HEK293 (cell line): ENCODE measurements around the gene EPM2AIP1.

ENCODE experiments used
- CTCF ChIA-PET: fragments of 350-600 bp; formaldehyde crosslinking; extraction: SDS; loops from one replicate; lab custom pipeline; 2021; ENCODE audit warnings: antibody characterized with exemption; lab: Yijun Ruan, JAX
- POLR2A ChIA-PET: fragments of 300-600 bp; formaldehyde crosslinking; extraction: SDS; loops from one replicate; lab custom pipeline; 2020; ENCODE audit warnings: antibody characterized with exemption, inconsistent platforms; lab: Yijun Ruan, JAX
- H3K27ac ChIP-seq: fragments of 200-500 bp; sonication (Bioruptor generic); 2 replicates; pipeline ENCODE4 v1.5.1; 2014; ENCODE audit warnings: low read depth, low read length, control low read depth, inconsistent platforms; ENCODE audit errors: extremely low read depth
- H3K36me3 ChIP-seq, 2 experiments: fragments of 200-500 bp in 1 of 2; sonication (Bioruptor generic) in 1 of 2; 1 replicate in 1 of 2; 2 replicates in 1 of 2; pipeline ENCODE4 v1.5.1; 2014 to 2017; ENCODE audit warnings: inconsistent platforms in 2 of 2, low read length in 2 of 2; ENCODE audit not compliant: control insufficient read depth in 2 of 2, insufficient read depth in 1 of 2
- H3K4me1 ChIP-seq: fragments of 200-500 bp; sonication (Bioruptor generic); 2 replicates; pipeline ENCODE4 v1.5.1; 2014; ENCODE audit warnings: mild to moderate bottlenecking, low read length, inconsistent platforms; ENCODE audit not compliant: control insufficient read depth, insufficient read depth
- H3K4me3 ChIP-seq: 2 replicates; pipeline ENCODE4 v1.5.1; 2011; ENCODE audit warnings: low read depth, mild to moderate bottlenecking, control low read depth, low read length, moderate library complexity
- H3K9me3 ChIP-seq: fragments of 200-500 bp; sonication (Bioruptor generic); 2 replicates; pipeline ENCODE4 v1.5.1; 2014; ENCODE audit warnings: low read depth, low read length, inconsistent platforms; ENCODE audit not compliant: control insufficient read depth, insufficient read depth
- GLIS1 ChIP-seq: fragments of 450-650 bp; formaldehyde crosslinking; IDR thresholded peaks from 2 replicates; pipeline ENCODE4 v1.5.1; 2016; ENCODE audit warnings: missing biosample characterization, missing genetic modification characterization
- HOXA7 ChIP-seq: sonication (generic); formaldehyde crosslinking; IDR thresholded peaks from 2 replicates; pipeline ENCODE4 v1.8.1; 2022; ENCODE audit warnings: missing genetic modification reagents, borderline replicate concordance
- KLF7 ChIP-seq: fragments of 450-650 bp; formaldehyde crosslinking; IDR thresholded peaks from 2 replicates; pipeline ENCODE4 v1.5.1; 2016; ENCODE audit warnings: missing biosample characterization, missing genetic modification characterization, borderline replicate concordance
- SP7 ChIP-seq: fragments of 450-650 bp; formaldehyde crosslinking; IDR thresholded peaks from 2 replicates; pipeline ENCODE4 v1.5.1; 2016; ENCODE audit warnings: missing biosample characterization, missing genetic modification characterization
- TRIM28 ChIP-seq: IDR thresholded peaks from 2 replicates; pipeline ENCODE4 v1.6.1; 2011; ENCODE audit warnings: low read length, control low read depth, borderline replicate concordance
- ZBTB17 ChIP-seq: fragments of 450-650 bp; formaldehyde crosslinking; IDR thresholded peaks from 2 replicates; pipeline ENCODE4 v1.5.1; 2016; ENCODE audit warnings: missing biosample characterization, missing genetic modification characterization
- ZNF544 ChIP-seq: fragments of 450-650 bp; formaldehyde crosslinking; IDR thresholded peaks from 2 replicates; pipeline ENCODE4 v1.5.0; 2017; ENCODE audit warnings: missing biosample characterization, missing genetic modification characterization
- ZNF560 ChIP-seq: fragments of 450-650 bp; formaldehyde crosslinking; IDR thresholded peaks from 2 replicates; pipeline ENCODE4 v1.5.1; 2017; ENCODE audit warnings: missing biosample characterization, missing genetic modification characterization, borderline replicate concordance
- ZNF623 ChIP-seq: fragments of 450-650 bp; formaldehyde crosslinking; IDR thresholded peaks from 2 replicates; pipeline ENCODE4 v1.5.1; 2016; ENCODE audit warnings: missing biosample characterization, missing genetic modification characterization
- ZNF664 ChIP-seq: fragments of 450-650 bp; formaldehyde crosslinking; IDR thresholded peaks from 2 replicates; pipeline ENCODE4 v1.5.1; 2016; ENCODE audit warnings: missing biosample characterization, missing genetic modification characterization
- ZNF707 ChIP-seq: fragments of 450-650 bp; formaldehyde crosslinking; IDR thresholded peaks from 2 replicates; pipeline ENCODE4 v1.5.1; 2016; ENCODE audit warnings: missing biosample characterization, missing genetic modification characterization
- TF ChIP-seq, protein P1 (sequence below): fragments of 450-650 bp; formaldehyde crosslinking; IDR thresholded peaks from 2 replicates; pipeline ENCODE4 v1.5.1; 2016; ENCODE audit warnings: missing biosample characterization, missing genetic modification characterization, borderline replicate concordance
- TF ChIP-seq, protein P2 (sequence below): fragments of 450-650 bp; formaldehyde crosslinking; IDR thresholded peaks from 2 replicates; pipeline ENCODE4 v1.5.1; 2017; ENCODE audit warnings: missing biosample characterization, mild to moderate bottlenecking, missing genetic modification characterization, moderate library complexity
- TF ChIP-seq, protein P3 (sequence below): fragments of 450-650 bp; formaldehyde crosslinking; IDR thresholded peaks from 2 replicates; pipeline ENCODE4 v1.5.1; 2016; ENCODE audit warnings: missing biosample characterization, missing genetic modification characterization
- TF ChIP-seq, protein P4 (sequence below): fragments of 450-650 bp; formaldehyde crosslinking; IDR thresholded peaks from 2 replicates; pipeline ENCODE4 v1.5.1; 2016; ENCODE audit warnings: missing biosample characterization, missing genetic modification characterization
- TF ChIP-seq, protein P5 (sequence below): fragments of 450-650 bp; formaldehyde crosslinking; IDR thresholded peaks from 2 replicates; pipeline ENCODE4 v1.5.1; 2016; ENCODE audit warnings: missing biosample characterization, missing genetic modification characterization

Gene EPM2AIP1

DNA sequence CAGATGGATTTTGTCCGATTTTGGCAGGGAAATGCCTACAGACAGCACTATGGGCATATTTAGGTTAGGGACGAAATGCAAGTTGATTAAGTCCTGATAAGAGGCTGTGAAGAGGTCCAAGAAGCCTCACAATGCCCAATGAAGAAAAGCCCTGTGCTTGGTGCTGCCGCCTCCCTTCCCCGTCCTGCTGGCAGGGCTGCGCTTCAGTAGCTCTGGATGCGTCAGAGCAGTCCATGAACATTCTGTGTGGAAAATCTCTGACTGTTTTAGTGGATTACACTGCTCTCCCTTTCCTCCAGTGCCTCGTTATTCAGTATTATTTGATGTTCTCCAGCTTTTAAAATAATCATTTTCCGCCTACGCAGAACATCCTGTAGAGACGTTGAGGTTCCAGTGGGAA, 40.0 kb upstream of the EPM2AIP1 start:
- no peaks in the 10 kb centered on the region for H3K4me1 ChIP-seq
- peaks cover 5 to 92% of the 10 kb centered on the region in 2 experiments; a peak in 2 of 3 replicates for H3K36me3 ChIP-seq
- ChIA-PET CTCF (interaction anchor here (1.0 kb wide), 1 partner anchor 180 kb away, joined by 5 read pairs; no protein-coding TSS in a partner anchor), POLR2A (no interaction called here)
- no peaks in the 10 kb centered on the region for H3K9me3 ChIP-seq
- no peak overlapping the region for H3K27ac ChIP-seq
- H3K4me3 ChIP-seq, result no peak overlapping the region
- TF ChIP-seq SP7 (tag by site-specific recombination), result no peak
- TF ChIP-seq, protein P1, sequence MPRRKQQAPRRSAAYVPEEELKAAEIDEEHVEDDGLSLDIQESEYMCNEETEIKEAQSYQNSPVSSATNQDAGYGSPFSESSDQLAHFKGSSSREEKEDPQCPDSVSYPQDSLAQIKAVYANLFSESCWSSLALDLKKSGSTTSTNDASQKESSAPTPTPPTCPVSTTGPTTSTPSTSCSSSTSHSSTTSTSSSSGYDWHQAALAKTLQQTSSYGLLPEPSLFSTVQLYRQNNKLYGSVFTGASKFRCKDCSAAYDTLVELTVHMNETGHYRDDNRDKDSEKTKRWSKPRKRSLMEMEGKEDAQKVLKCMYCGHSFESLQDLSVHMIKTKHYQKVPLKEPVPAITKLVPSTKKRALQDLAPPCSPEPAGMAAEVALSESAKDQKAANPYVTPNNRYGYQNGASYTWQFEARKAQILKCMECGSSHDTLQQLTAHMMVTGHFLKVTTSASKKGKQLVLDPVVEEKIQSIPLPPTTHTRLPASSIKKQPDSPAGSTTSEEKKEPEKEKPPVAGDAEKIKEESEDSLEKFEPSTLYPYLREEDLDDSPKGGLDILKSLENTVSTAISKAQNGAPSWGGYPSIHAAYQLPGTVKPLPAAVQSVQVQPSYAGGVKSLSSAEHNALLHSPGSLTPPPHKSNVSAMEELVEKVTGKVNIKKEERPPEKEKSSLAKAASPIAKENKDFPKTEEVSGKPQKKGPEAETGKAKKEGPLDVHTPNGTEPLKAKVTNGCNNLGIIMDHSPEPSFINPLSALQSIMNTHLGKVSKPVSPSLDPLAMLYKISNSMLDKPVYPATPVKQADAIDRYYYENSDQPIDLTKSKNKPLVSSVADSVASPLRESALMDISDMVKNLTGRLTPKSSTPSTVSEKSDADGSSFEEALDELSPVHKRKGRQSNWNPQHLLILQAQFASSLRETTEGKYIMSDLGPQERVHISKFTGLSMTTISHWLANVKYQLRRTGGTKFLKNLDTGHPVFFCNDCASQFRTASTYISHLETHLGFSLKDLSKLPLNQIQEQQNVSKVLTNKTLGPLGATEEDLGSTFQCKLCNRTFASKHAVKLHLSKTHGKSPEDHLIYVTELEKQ (tag by site-specific recombination), result no peak
- TF ChIP-seq, protein P2, sequence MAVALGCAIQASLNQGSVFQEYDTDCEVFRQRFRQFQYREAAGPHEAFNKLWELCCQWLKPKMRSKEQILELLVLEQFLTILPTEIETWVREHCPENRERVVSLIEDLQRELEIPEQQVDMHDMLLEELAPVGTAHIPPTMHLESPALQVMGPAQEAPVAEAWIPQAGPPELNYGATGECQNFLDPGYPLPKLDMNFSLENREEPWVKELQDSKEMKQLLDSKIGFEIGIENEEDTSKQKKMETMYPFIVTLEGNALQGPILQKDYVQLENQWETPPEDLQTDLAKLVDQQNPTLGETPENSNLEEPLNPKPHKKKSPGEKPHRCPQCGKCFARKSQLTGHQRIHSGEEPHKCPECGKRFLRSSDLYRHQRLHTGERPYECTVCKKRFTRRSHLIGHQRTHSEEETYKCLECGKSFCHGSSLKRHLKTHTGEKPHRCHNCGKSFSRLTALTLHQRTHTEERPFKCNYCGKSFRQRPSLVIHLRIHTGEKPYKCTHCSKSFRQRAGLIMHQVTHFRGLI (tag by site-specific recombination), result no peak

- Histone ChIP-seq H3K9me3 (no peaks in the 10 kb centered on the region), H3K4me3 (no peak overlapping the region), H3K27ac (no peak overlapping the region), H3K36me3 (peaks cover 5 to 96% of the 10 kb centered on the region in 2 experiments; a peak in 2 of 3 replicates), H3K4me1 (no peaks in the 10 kb centered on the region)
- ChIA-PET POLR2A (no interaction called here), CTCF (no interaction called here)
- TF ChIP-seq, protein P3, sequence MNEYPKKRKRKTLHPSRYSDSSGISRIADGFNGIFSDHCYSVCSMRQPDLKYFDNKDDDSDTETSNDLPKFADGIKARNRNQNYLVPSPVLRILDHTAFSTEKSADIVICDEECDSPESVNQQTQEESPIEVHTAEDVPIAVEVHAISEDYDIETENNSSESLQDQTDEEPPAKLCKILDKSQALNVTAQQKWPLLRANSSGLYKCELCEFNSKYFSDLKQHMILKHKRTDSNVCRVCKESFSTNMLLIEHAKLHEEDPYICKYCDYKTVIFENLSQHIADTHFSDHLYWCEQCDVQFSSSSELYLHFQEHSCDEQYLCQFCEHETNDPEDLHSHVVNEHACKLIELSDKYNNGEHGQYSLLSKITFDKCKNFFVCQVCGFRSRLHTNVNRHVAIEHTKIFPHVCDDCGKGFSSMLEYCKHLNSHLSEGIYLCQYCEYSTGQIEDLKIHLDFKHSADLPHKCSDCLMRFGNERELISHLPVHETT, result no peak
- TF ChIP-seq TRIM28 (no peak), ZNF707 (no peak), GLIS1 (tag by site-specific recombination) (no peak), ZBTB17 (tag by site-specific recombination) (no peak), ZNF623 (no peak), HOXA7 (no peak), ZNF560 (tag by site-specific recombination) (no peak), ZNF664 (tag by site-specific recombination) (no peak), KLF7 (tag by site-specific recombination) (no peak), ZNF544 (tag by site-specific recombination) (no peak)
- TF ChIP-seq, protein P4, sequence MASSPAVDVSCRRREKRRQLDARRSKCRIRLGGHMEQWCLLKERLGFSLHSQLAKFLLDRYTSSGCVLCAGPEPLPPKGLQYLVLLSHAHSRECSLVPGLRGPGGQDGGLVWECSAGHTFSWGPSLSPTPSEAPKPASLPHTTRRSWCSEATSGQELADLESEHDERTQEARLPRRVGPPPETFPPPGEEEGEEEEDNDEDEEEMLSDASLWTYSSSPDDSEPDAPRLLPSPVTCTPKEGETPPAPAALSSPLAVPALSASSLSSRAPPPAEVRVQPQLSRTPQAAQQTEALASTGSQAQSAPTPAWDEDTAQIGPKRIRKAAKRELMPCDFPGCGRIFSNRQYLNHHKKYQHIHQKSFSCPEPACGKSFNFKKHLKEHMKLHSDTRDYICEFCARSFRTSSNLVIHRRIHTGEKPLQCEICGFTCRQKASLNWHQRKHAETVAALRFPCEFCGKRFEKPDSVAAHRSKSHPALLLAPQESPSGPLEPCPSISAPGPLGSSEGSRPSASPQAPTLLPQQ (tag by site-specific recombination), result no peak
- TF ChIP-seq, protein P5, sequence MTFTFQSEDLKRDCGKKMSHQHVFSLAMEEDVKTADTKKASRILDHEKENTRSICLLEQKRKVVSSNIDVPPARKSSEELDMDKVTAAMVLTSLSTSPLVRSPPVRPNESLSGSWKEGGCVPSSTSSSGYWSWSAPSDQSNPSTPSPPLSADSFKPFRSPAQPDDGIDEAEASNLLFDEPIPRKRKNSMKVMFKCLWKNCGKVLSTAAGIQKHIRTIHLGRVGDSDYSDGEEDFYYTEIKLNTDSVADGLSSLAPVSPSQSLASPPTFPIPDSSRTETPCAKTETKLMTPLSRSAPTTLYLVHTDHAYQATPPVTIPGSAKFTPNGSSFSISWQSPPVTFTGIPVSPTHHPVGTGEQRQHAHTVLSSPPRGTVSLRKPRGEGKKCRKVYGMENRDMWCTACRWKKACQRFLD (tag by site-specific recombination), result no peak
- TF ChIP-seq, all 188 proteins: peak for 0
These were observed 38.3 kb upstream of the EPM2AIP1 start for GRCh38 chr3:37031096-37031682.
